Measurements from ENCODE around the gene CPSF2.
A peak's percentile ranks its signal among the peaks of the same experiment; 100 is the strongest.
"Not testable (repeated sequence)": the region's sequence is repeated elsewhere in the genome, so short reads cannot be mapped to it uniquely, and the experiment has no call there.

The CPSF2 gene

GRCh38 chr14:92176476-92176875, 54.7 kb downstream of the CPSF2 start:
- no peak overlapping the region for H3K27ac Mint-ChIP-seq
- DNase-seq (no peak), ATAC-seq (replicated peaks) (no peak)
- H3K36me3 Mint-ChIP-seq (ENCODE audit: insufficient read depth): no peaks in the 10 kb centered on the region
- H3K9me3 Mint-ChIP-seq: no peaks in the 10 kb centered on the region
- H3K27me3 Mint-ChIP-seq: no peaks in the 10 kb centered on the region
- peaks cover 0 to 3% of the 10 kb centered on the region in 2 donors for H3K4me1 Mint-ChIP-seq (ENCODE audit: low read depth in 2 of 2)
- no peak overlapping the region for H3K4me3 Mint-ChIP-seq

GRCh38 chr14:92179178-92179577, 57.4 kb downstream of the CPSF2 start:
- H3K4me3 Mint-ChIP-seq; H3K27me3 Mint-ChIP-seq; DNase-seq; H3K36me3 Mint-ChIP-seq (ENCODE audit: insufficient read depth); H3K4me1 Mint-ChIP-seq (ENCODE audit: low read depth in 2 of 2); ATAC-seq (replicated peaks); H3K9me3 Mint-ChIP-seq: not testable (repeated sequence)
- H3K27ac Mint-ChIP-seq: peak overlapping the region; percentile 79 to 87

GRCh38 chr14:92185559-92185958, 63.8 kb downstream of the CPSF2 start:
- H3K9me3 Mint-ChIP-seq: no peaks in the 10 kb centered on the region
- H3K4me3 Mint-ChIP-seq: no peak overlapping the region
- no peaks in the 10 kb centered on the region for H3K27me3 Mint-ChIP-seq
- H3K27ac Mint-ChIP-seq: no peak overlapping the region
- no peak for DNase-seq
- no peaks in the 10 kb centered on the region for H3K4me1 Mint-ChIP-seq (ENCODE audit: low read depth in 2 of 2)
- no peaks in the 10 kb centered on the region for H3K36me3 Mint-ChIP-seq (ENCODE audit: insufficient read depth)
- ATAC-seq (replicated peaks): no peak

GRCh38 chr14:92187616-92188015, 65.8 kb downstream of the CPSF2 start:
- H3K27me3 Mint-ChIP-seq; H3K27ac Mint-ChIP-seq; H3K4me1 Mint-ChIP-seq (ENCODE audit: low read depth in 2 of 2); H3K4me3 Mint-ChIP-seq; ATAC-seq (replicated peaks); DNase-seq; H3K9me3 Mint-ChIP-seq; H3K36me3 Mint-ChIP-seq (ENCODE audit: insufficient read depth): not testable (repeated sequence)

GRCh38 chr14:92190768-92191167, 69.0 kb downstream of the CPSF2 start:
- DNase-seq (no peak), ATAC-seq (replicated peaks) (no peak)
- H3K4me1 Mint-ChIP-seq (ENCODE audit: low read depth in 2 of 2): no peaks in the 10 kb centered on the region
- no peaks in the 10 kb centered on the region for H3K9me3 Mint-ChIP-seq
- H3K27ac Mint-ChIP-seq: no peak overlapping the region
- no peak overlapping the region for H3K4me3 Mint-ChIP-seq
- H3K36me3 Mint-ChIP-seq (ENCODE audit: insufficient read depth): no peaks in the 10 kb centered on the region
- peaks cover 0 to 7% of the 10 kb centered on the region in 2 donors for H3K27me3 Mint-ChIP-seq

GRCh38 chr14:92198804-92199203, 77.0 kb downstream of the CPSF2 start:
- H3K9me3 Mint-ChIP-seq: no peaks in the 10 kb centered on the region
- no peaks in the 10 kb centered on the region for H3K36me3 Mint-ChIP-seq (ENCODE audit: insufficient read depth)
- DNase-seq (no peak), ATAC-seq (replicated peaks) (no peak)
- no peak overlapping the region for H3K4me3 Mint-ChIP-seq
- H3K27ac Mint-ChIP-seq: no peak overlapping the region
- H3K4me1 Mint-ChIP-seq (ENCODE audit: low read depth in 2 of 2): no peaks in the 10 kb centered on the region
- peaks cover 22 to 38% of the 10 kb centered on the region in 2 donors for H3K27me3 Mint-ChIP-seq

GRCh38 chr14:92199763-92200162, 78.0 kb downstream of the CPSF2 start:
- Mint-ChIP-seq H3K27me3 (peaks cover 31 to 46% of the 10 kb centered on the region in 2 donors), H3K4me3 (no peak overlapping the region), H3K36me3 (ENCODE audit: insufficient read depth) (peaks cover 2% of the 10 kb centered on the region), H3K9me3 (no peaks in the 10 kb centered on the region), H3K4me1 (ENCODE audit: low read depth in 2 of 2) (peaks cover 0 to 3% of the 10 kb centered on the region in 2 donors), H3K27ac (no peak overlapping the region)
- no peak for ATAC-seq (replicated peaks)
- DNase-seq: no peak

- peaks cover 2% of the 10 kb centered on the region for H3K36me3 Mint-ChIP-seq (ENCODE audit: insufficient read depth)
- H3K4me3 Mint-ChIP-seq: no peak overlapping the region
- peaks cover 0 to 3% of the 10 kb centered on the region in 2 donors for H3K4me1 Mint-ChIP-seq (ENCODE audit: low read depth in 2 of 2)
- ATAC-seq (replicated peaks) (no peak), DNase-seq (no peak)
- peaks cover 32 to 78% of the 10 kb centered on the region in 2 donors for H3K27me3 Mint-ChIP-seq
- H3K27ac Mint-ChIP-seq: no peak overlapping the region
- H3K9me3 Mint-ChIP-seq: no peaks in the 10 kb centered on the region
Measured at GRCh38 chr14:92203116-92203515, 81.3 kb downstream of the CPSF2 start.

GRCh38 chr14:92204792-92205191, 83.0 kb downstream of the CPSF2 start:
- peaks cover 2% of the 10 kb centered on the region for H3K36me3 Mint-ChIP-seq (ENCODE audit: insufficient read depth)
- peaks cover 0 to 3% of the 10 kb centered on the region in 2 donors for H3K4me1 Mint-ChIP-seq (ENCODE audit: low read depth in 2 of 2)
- no peak for DNase-seq
- no peak overlapping the region for H3K27ac Mint-ChIP-seq
- no peak overlapping the region for H3K4me3 Mint-ChIP-seq
- no peaks in the 10 kb centered on the region for H3K9me3 Mint-ChIP-seq
- no peak for ATAC-seq (replicated peaks)
- peaks cover 26 to 74% of the 10 kb centered on the region in 2 donors for H3K27me3 Mint-ChIP-seq

- no peaks in the 10 kb centered on the region for H3K9me3 Mint-ChIP-seq
- ATAC-seq (replicated peaks) (no peak), DNase-seq (no peak)
- peaks cover 0 to 3% of the 10 kb centered on the region in 2 donors for H3K4me1 Mint-ChIP-seq (ENCODE audit: low read depth in 2 of 2)
- peaks cover 19 to 59% of the 10 kb centered on the region in 2 donors for H3K27me3 Mint-ChIP-seq
- no peak overlapping the region for H3K27ac Mint-ChIP-seq
- peaks cover 2% of the 10 kb centered on the region for H3K36me3 Mint-ChIP-seq (ENCODE audit: insufficient read depth)
- no peak overlapping the region for H3K4me3 Mint-ChIP-seq
Measured at GRCh38 chr14:92207012-92207927, 85.5 kb downstream of the CPSF2 start.

- peaks cover 2% of the 10 kb centered on the region for H3K36me3 Mint-ChIP-seq (ENCODE audit: insufficient read depth)
- H3K4me1 Mint-ChIP-seq (ENCODE audit: low read depth in 2 of 2): peaks cover 0 to 3% of the 10 kb centered on the region in 2 donors
- H3K27me3 Mint-ChIP-seq: peaks cover 17 to 53% of the 10 kb centered on the region in 2 donors
- ATAC-seq (replicated peaks) (no peak), DNase-seq (no peak)
- no peak overlapping the region for H3K27ac Mint-ChIP-seq
- no peaks in the 10 kb centered on the region for H3K9me3 Mint-ChIP-seq
- H3K4me3 Mint-ChIP-seq: no peak overlapping the region
Measured at GRCh38 chr14:92207928-92208265, 86.1 kb downstream of the CPSF2 start.

GRCh38 chr14:92209141-92209540, 87.4 kb downstream of the CPSF2 start:
- no peak for DNase-seq
- ATAC-seq (replicated peaks): no peak

GRCh38 chr14:92213125-92213524, 91.4 kb downstream of the CPSF2 start:
- DNase-seq; H3K36me3 Mint-ChIP-seq (ENCODE audit: insufficient read depth); H3K4me1 Mint-ChIP-seq (ENCODE audit: low read depth in 2 of 2); H3K27ac Mint-ChIP-seq; H3K4me3 Mint-ChIP-seq; ATAC-seq (replicated peaks); H3K9me3 Mint-ChIP-seq: not testable (repeated sequence)
- H3K27me3 Mint-ChIP-seq: peaks cover 24 to 31% of the 10 kb centered on the region in 2 donors

More at GRCh38 chr14:92209141-92209540, 87.4 kb downstream of the CPSF2 start:
- peaks cover 0 to under 1% of the 10 kb centered on the region in 2 donors for H3K4me1 Mint-ChIP-seq (ENCODE audit: low read depth in 2 of 2)
- H3K27me3 Mint-ChIP-seq: peaks cover 18 to 46% of the 10 kb centered on the region in 2 donors
- H3K4me3 Mint-ChIP-seq: no peak overlapping the region
- H3K9me3 Mint-ChIP-seq: no peaks in the 10 kb centered on the region
- H3K36me3 Mint-ChIP-seq (ENCODE audit: insufficient read depth): peaks cover under 1% of the 10 kb centered on the region
- H3K27ac Mint-ChIP-seq: no peak overlapping the region

GRCh38 chr14:92215579-92215978, 93.8 kb downstream of the CPSF2 start:
- Mint-ChIP-seq H3K4me3 (no peak overlapping the region), H3K4me1 (ENCODE audit: low read depth in 2 of 2) (no peaks in the 10 kb centered on the region), H3K9me3 (no peaks in the 10 kb centered on the region), H3K27me3 (peaks cover 24 to 27% of the 10 kb centered on the region in 2 donors), H3K27ac (no peak overlapping the region), H3K36me3 (ENCODE audit: insufficient read depth) (no peaks in the 10 kb centered on the region)
- DNase-seq: no peak
- ATAC-seq (replicated peaks): no peak
